ENCODE data around the gene CELF3. TPM values are rescaled to one million over a fixed set of nuclear protein-coding genes. Genes with fewer than 3 reads are reported as not detected.

Gene CELF3
- polyA plus RNA-seq, 1 donor (not counting 4 experiments of a cell fraction or from before 2014, with no cell fraction given), result not detected

GRCh38 chr1:151718666-151719065 is 2.1 kb upstream of the CELF3 start:
- Histone ChIP-seq H4K20me1 (ENCODE audit: control insufficient read depth, extremely low read depth, insufficient read depth, low read length) (no peaks in the 10 kb centered on the region), H3K4me3 (ENCODE audit: control insufficient read depth in 2 of 3, extremely low read depth in 1 of 3, insufficient read depth in 2 of 3, low read depth in 1 of 3, low read length in 3 of 3) (no peak overlapping the region), H2AFZ (ENCODE audit: control insufficient read depth, low read length) (no peak overlapping the region), H3K79me2 (ENCODE audit: control insufficient read depth, insufficient read depth, low read length) (no peaks in the 10 kb centered on the region), H3K36me3 (ENCODE audit: control insufficient read depth in 2 of 2, extremely low read depth in 1 of 2, insufficient read depth in 2 of 2, low read length in 2 of 2) (no peaks in the 10 kb centered on the region), H3K27ac (ENCODE audit: control insufficient read depth, insufficient read depth, low read length) (no peak overlapping the region), H3K9me3 (ENCODE audit: control insufficient read depth, low read depth, low read length) (no peaks in the 10 kb centered on the region), H3K4me2 (ENCODE audit: control insufficient read depth, extremely low read depth, insufficient read depth, low read depth, low read length) (no peak overlapping the region), H3K27me3 (ENCODE audit: control insufficient read depth, extremely low read depth, insufficient read depth, low read length) (peaks cover 65% of the 10 kb centered on the region), H3K4me1 (ENCODE audit: control insufficient read depth, extremely low read depth, insufficient read depth, low read length) (peaks cover 11% of the 10 kb centered on the region), H3K9ac (ENCODE audit: control insufficient read depth, extremely low read depth, insufficient read depth, low read length) (no peak overlapping the region), H3K9me1 (ENCODE audit: control insufficient read depth, extremely low read depth, insufficient read depth, low read length) (no peaks in the 10 kb centered on the region)
- TF ChIP-seq CTCF (optimal IDR thresholded peaks at IDR 0.05 in 1 of 3, IDR thresholded peaks at IDR 0.05 in 1 of 3, conservative IDR thresholded peaks at IDR 0.05 in 1 of 3; ENCODE audit: extremely low read depth in 1 of 3, insufficient read depth in 2 of 3, low read length in 3 of 3) (no peak), EZH2 (IDR thresholded peaks at IDR 0.05; ENCODE audit: low read length) (no peak)
- DNase-seq (ENCODE audit: low read depth, low spot score) (no peak), FAIRE-seq (no peak)
- dilution Hi-C loops (cut with MboI; ENCODE audit: extremely low pct_ligation_motif_present, low sequenced_read_pairs), result no loop called here

GRCh38 chr1:151718011-151718431 is 1.4 kb upstream of the CELF3 start:
- Histone ChIP-seq H3K36me3 (ENCODE audit: control insufficient read depth in 2 of 2, extremely low read depth in 1 of 2, insufficient read depth in 2 of 2, low read length in 2 of 2) (no peaks in the 10 kb centered on the region), H2AFZ (ENCODE audit: control insufficient read depth, low read length) (no peak overlapping the region), H3K9me3 (ENCODE audit: control insufficient read depth, low read depth, low read length) (no peaks in the 10 kb centered on the region), H3K79me2 (ENCODE audit: control insufficient read depth, insufficient read depth, low read length) (no peaks in the 10 kb centered on the region), H3K4me2 (ENCODE audit: control insufficient read depth, extremely low read depth, insufficient read depth, low read depth, low read length) (no peak overlapping the region), H3K4me3 (ENCODE audit: control insufficient read depth in 2 of 3, extremely low read depth in 1 of 3, insufficient read depth in 2 of 3, low read depth in 1 of 3, low read length in 3 of 3) (no peak overlapping the region), H3K9me1 (ENCODE audit: control insufficient read depth, extremely low read depth, insufficient read depth, low read length) (no peaks in the 10 kb centered on the region), H3K27me3 (ENCODE audit: control insufficient read depth, extremely low read depth, insufficient read depth, low read length) (peaks cover 65% of the 10 kb centered on the region), H3K4me1 (ENCODE audit: control insufficient read depth, extremely low read depth, insufficient read depth, low read length) (peaks cover 14% of the 10 kb centered on the region), H3K27ac (ENCODE audit: control insufficient read depth, insufficient read depth, low read length) (no peak overlapping the region), H4K20me1 (ENCODE audit: control insufficient read depth, extremely low read depth, insufficient read depth, low read length) (no peaks in the 10 kb centered on the region), H3K9ac (ENCODE audit: control insufficient read depth, extremely low read depth, insufficient read depth, low read length) (no peak overlapping the region)
- no peak for FAIRE-seq
- dilution Hi-C loops (cut with MboI; ENCODE audit: extremely low pct_ligation_motif_present, low sequenced_read_pairs), result no loop called here
- no peak for DNase-seq (ENCODE audit: low read depth, low spot score)
- TF ChIP-seq EZH2 (IDR thresholded peaks at IDR 0.05; ENCODE audit: low read length) (no peak), CTCF (optimal IDR thresholded peaks at IDR 0.05 in 1 of 3, IDR thresholded peaks at IDR 0.05 in 1 of 3, conservative IDR thresholded peaks at IDR 0.05 in 1 of 3; ENCODE audit: extremely low read depth in 1 of 3, insufficient read depth in 2 of 3, low read length in 3 of 3) (no peak)
